ENCODE results near the gene KIF1C.

The KIF1C gene

GRCh38 chr17:4997302-4998026 is at the start of gene KIF1C, which contains the start of gene INCA1:
TSS of gene KIF1C (plus strand) at chr17:4997950. CDS start at chr17:5000247, 2,297 bp downstream.
TSS of gene INCA1 (minus strand) at chr17:4997522. CDS start at chr17:4994437, 3,085 bp downstream.
- peak; percentile 84 for DNase-seq

GRCh38 chr17:4948166-4948930 is 49.4 kb upstream of the KIF1C start, which contains the start of gene PFN1:
TSS of gene PFN1 (minus strand) at chr17:4948530. CDS start at chr17:4948394, 136 bp downstream.
- DNase-seq, result peak; percentile 82

GRCh38 chr17:4948931-4949320 is 48.8 kb upstream of the KIF1C start:
- peak; percentile 86 for DNase-seq

DNA sequence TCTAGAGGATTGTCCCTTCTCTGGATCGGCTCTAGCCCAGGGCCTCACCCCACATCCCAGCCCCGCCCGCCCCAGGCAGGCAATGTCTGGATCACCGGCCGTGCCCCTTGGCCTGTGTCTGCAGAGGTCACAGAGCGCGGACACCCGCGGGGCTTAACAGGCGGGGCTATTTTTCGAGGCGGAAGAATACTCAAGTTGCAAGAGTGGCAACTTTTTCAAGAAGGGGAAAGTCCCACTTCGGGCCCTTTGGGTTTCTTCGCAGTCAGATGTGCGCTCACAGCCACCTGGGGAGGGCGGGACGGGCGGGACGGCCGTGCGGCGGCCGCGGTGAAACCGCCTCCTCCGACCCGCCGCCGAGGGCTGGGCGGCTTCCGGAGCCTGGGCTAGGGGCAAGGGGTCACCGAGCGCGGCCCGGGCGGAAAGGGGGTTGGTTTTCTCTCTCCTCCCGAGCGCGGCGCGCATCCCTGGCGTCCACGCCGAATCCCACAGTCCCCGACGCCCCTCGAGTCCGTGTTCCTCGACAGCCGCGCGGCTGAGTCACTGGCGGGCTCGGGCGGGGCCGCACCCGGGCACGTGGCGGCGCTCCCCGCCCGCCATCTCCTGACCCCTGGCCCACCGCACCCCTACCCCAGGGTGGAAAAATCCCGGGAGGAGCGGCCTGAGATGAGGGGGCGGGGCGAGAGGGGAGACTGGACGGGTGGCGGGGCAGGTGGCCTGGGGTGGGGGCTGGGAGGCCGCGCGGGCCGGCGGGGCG is 48.3 kb upstream of the KIF1C start:
- peak; percentile 50 for DNase-seq

DNA sequence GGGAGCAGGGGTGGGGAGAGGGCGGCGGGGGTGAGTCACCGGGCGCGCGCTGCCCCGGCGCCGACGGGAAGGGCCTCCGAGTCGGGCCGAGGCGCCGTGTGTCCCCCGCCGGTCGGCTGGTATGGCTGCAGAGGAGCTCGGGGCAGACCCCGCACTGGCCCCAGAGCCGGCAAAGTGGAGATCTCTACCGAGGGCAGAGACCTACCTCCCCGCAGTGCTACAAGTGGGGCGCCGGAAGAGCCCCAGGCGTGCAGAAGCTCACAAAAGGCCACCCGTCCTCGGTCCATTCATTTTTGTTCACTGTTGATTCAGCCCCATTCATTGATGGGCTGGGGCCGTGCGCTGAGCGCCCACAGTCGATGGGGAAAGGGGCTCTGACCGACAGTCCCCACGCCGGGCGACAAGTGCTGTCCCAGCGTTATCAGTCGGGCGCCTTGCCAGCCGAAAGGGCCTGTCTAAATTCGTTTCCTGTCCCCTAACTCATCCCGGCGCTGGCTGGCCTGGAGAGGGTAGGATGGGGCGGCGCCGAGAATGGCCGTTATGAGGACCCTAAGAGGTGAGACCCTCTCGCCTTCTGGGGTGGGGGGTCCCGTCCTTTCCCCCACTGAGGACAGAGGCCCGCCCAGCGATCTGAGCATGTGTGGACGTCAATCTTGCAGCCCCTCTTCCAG is 47.5 kb upstream of the KIF1C start:
- peak; percentile 22 for DNase-seq

DNA sequence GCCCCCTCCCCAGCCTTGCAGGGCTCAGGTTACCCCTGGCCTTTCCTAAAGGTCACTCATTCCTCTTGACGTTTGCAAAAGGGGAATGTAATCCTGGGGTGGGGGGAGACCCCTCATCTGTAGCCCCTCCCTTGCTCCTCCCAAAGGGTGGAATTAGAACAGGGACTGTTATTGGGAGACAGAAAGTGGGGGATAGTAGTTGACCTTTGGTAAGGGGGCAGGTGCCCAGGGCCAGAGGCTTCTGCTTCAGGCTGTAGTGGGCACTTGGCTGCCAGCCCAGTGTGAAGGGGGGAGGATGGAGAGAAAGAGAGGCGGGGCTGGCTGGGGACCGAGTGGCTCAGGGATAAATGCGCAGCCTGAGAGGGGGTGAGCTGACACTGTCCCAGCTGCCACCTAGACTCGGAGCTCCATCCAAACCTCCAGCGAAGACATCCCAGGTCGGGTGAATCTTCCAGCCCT is 47.0 kb upstream of the KIF1C start, which contains the start of gene ENO3:
ENO3 (plus strand) TSS at position 374 of the 459 bp plus-strand sequence. CDS start 711 bp downstream, outside the sequence.
- peak; percentile 29 for DNase-seq

DNA sequence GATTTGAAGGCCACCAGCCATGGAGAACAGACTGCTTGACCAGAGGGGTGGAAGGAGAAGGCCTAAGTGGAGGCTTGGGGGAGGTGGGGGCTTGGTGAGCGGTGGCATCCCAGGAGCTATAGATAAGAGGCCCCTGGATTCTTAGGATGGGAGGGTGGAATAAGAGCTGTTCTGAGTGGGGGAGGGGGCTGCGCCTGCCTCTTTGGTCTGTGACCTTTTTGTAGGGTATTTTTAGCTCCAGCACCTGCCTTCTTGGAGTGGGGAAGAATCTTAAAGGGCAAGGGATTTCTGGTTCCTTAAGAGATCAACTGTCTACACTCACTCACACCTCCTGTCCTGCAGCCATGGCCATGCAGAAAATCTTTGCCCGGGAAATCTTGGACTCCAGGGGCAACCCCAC is 46.3 kb upstream of the KIF1C start:
- no peak for DNase-seq

GRCh38 chr17:4953451-4953961 is 44.2 kb upstream of the KIF1C start:
- no peak for DNase-seq

GRCh38 chr17:4955091-4955490 is 42.7 kb upstream of the KIF1C start:
- DNase-seq, result no peak

- no peak for DNase-seq
Measured at GRCh38 chr17:4956493-4957061, 41.2 kb upstream of the KIF1C start.

DNA sequence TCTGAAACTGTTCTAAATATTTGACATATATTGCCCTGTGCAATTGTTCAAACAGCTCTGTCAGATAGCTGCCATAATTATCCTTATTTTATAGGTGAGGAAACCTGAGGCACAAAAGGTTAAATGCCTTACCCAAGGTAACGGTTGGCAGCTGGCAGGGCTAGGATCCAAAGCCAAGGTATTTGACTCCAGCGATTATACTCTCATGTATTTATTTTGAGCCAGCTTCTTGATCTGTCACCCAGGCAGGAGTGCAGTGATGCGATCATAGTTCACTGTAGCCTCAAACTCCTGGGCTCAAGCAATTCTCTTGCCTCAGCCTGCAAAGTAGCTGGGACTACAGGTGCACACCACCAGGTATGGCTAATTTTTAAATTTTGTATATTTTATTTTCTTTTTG is 39.6 kb upstream of the KIF1C start:
- DNase-seq, result no peak

DNA sequence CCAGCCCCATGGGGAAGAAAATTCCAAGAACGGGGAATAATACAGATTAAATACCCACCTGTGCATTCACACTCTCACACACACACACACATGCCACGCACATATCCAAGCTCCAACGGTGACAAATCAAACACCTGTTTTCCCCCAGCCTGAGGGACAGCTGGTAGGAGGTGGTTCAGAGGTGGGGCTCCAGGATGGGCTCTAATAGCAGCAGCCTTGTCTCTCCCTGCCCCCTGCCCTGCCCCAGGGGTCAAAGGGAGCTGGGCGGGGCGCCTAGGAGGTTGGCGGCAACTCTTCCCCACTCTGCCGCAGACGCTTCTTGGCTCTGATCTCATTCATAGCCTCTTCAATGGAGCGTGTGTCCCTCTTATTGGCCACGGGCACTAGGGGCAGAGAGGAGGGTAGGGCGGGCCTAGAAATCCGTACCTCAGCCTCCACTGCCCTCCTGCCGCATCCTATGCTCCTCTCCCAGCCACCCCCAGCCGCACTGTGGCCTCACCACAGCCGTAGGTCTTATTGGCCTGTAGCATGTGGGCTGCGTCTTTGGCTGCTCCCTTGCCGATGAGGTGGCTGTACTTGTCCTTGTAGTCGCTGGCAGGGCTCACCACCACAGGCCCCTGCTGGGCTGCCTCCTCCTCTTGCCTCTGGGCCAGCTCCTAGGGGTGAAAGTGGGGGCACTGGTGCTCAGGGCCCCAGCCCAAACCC is 38.3 kb upstream of the KIF1C start:
- DNase-seq, result no peak

- no peak for DNase-seq
Measured at GRCh38 chr17:4960279-4960922, 37.3 kb upstream of the KIF1C start.

GRCh38 chr17:4965311-4965986 is 32.3 kb upstream of the KIF1C start:
- DNase-seq, result no peak

DNA sequence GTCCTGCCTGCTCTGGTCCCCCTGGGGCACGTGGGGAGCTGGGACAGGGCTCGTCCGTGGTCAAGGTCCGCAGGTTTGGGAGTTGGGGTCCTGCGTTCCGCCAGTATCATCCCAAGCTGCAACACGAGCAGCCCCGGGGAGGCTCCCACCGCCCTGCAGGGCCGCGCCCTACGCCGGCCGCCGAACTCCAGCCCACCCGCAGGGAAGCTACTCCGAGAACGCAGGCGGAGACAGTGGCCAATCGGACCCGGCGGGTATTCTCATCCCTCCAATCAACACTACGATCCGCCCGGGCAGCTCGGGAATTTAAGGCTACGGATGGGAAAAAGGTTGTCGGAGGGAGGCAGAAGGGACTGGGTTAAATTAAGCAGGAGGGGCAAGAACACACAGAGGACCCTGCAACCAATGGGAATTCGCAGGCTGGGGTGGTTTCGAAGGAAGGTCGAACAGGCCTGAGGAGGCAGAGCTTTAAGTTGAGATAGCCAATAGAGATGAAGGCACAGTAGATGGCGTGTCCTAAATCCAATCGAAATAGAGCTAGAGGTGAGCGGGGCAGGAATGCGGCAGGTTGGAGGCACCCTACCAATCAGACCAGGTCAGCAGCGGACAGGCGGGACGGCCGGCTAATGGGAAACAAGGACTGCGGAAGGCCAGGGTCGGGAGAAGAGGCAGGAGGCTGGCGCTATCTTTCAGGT is 30.8 kb upstream of the KIF1C start:
- peak; percentile 97 for DNase-seq

DNA sequence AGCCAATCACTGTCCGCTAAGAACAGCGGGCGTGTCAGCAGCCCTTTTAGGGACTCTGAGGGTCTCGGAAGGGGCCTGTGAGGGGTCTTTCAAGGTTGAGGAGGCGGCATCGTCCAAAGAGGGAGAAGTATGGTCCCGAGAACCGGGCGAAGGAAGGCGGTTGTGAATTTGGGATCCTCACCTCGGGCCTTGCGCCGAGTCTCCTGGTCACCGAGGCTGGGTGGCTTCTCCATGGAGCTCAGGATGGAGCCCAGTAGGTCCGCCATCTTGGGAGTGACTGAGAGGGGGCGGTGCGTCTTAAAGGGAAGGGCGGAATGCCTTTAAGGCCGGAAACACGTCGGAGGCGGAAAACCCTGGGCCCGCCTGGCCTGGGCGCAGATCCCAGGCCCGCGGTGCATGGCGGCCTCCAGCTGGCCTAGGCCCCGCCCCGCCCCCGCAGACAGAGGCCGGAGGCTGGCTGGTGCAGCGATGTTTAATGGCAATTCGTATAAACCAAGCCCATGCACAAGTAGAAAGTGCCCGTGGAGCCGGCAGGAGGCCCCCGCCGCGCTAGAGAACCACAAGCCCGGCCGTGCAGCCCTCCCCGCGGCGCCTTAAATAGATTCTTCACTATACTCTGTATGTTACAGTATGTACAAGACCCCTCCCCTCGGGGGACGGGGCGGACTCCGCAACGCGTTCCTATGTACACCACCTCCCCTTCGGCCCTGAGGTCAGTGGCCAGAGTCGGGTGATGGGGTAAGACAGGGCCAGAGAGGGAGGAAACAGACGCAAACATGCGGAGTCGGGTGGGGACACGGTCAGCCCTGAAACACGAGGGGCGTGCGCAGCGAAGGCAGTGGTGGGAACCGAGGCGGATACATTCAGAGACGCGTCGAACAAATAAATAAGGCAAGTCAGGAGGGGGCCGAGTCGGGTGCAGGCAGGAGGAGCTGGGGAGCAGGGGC is 29.9 kb upstream of the KIF1C start, which contains the start of gene SPAG7:
SPAG7 (minus strand) TSS at position 279 of the 947 bp plus-strand sequence; CDS start at position 266, 13 bp downstream.
- peak; percentile 89 for DNase-seq

DNA sequence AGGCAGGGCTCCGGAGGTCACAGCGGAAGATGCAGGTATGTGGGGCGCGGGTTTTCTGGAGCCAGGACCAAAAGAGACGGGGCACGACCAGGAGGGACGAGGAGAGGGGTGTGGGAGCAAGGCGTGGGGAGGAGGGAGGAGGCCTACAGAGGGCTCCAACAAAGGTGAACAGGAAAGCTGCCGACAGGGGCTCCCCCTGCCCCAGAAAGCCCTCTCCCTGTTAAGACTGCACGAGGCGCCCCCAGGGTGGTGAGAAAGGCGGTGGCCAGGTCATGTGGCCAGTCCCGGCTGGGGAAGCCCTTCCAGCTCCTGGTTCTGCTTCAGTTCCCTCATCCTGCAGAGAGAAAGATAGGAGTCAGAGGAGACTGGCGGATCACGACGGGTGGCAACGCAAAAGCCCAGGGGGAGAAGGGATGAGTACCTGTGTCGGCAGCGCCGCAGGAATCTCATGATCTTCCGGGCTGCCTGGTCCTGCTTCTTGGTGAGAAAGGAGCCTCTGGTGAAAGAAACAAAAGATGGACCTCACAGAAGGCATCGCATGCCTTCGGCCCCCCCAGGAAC is 29.2 kb upstream of the KIF1C start:
- no peak for DNase-seq

Data from NCI-H345 (cell line).